Activated CD8-positive, alpha-beta memory T cell treated with anti-CD3 and anti-CD28 coated beads, Interleukin-2, amount 50 U/mL, for 48 hours (primary cell): ENCODE results near the gene FCRLB.
"Not testable (repeated sequence)": the region's sequence is repeated elsewhere in the genome, so short reads cannot be mapped to it uniquely, and the experiment has no call there.

Experiments used
- DNase-seq: peaks from one replicate; pipeline ENCODE4 v3.0.0-alpha.2; 2020

Gene FCRLB

DNA sequence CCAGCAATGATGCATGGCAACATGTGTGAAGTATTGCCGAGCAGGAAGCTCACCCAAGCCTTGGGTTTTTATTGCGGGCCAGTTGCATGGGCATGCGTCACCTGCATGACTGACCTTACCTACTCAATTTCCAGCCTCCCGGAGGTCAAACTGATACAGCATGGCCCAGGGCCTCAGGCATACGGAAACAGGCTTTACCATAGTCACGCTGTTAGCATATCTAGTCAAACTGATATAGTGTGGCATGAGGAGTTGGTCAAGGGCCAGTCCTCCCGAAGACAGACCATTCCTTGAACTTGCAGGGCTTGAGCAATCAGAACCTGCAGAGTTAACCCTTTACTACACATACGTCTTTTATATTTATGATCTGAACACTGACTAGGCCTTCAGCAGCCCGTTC, 21.9 kb downstream of the FCRLB start:
- DNase-seq: no peak

DNA sequence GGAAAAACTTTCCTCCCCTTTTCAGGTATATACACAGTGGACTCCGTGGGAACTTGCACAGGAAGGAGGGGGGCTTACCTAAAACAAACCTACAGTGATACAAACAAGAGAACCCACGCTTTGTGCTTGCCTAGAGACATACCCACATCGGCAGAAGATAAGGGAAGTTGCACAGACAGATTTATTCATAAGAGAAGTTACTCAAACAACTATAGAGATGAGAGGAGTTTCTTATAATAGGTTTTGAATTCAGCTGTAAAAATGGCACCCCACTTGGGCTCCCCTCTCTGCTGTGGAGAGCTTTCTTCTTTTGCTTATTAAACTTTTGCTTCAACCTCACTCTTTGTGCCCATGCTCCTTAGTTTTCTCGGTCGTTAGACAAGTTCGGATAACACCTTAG, 26.5 kb downstream of the FCRLB start:
- DNase-seq: no peak

- peak; percentile 91 for DNase-seq
Measured at GRCh38 chr1:161749509-161750407, 28.4 kb downstream of the FCRLB start, which contains the start of gene DUSP12. Gene DUSP12 (plus strand): TSS chr1:161749786. CDS start chr1:161749802, 16 bp downstream.

GRCh38 chr1:161763522-161764098, 42.3 kb downstream of the FCRLB start:
- DNase-seq: no peak

DNA sequence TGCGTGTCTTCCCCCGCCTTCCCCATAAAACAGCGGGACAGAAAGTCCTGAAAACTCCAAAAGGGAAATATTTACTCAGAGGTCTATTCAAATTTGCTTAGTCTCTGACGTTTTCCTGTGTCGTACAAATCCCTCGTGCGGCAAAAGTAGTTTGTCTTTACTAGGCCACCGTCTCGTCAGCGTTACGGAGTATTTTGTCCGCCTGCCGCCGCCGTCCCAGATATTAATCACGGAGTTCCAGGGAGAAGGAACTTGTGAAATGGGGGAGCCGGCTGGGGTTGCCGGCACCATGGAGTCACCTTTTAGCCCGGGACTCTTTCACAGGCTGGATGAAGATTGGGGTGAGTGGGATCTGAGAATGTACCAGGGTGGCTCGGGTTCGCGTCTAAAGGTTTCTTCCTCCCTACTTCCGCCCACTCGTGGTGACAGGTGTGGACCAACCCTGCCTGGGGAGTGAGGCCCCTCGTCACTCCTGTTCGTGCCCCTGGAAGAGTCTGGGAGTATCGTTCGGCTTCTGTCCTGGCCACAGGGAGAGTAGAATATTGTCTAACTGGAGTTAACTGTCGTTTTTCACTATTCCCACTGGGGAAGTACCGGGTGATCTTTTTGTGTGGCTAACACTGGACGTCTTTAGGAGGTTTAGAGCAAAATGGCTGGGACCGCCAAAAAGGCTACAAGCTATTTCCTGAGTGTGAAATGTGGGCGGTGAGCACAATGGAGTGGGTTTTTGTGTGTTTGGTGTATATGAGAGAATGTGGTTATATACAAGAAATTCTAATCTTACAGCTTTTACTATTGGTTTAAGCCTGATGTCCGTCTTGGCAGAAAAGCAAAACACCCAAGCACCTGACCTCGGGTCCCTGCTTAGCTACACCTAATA, 45.0 kb downstream of the FCRLB start, which contains the start of gene ATF6:
TSS of gene ATF6 (plus strand) at position 219 of the 880 bp plus-strand sequence. CDS start at position 260, 41 bp downstream.
- peak; percentile 86 for DNase-seq

GRCh38 chr1:161768461-161768860, 47.1 kb downstream of the FCRLB start:
- DNase-seq: no peak

GRCh38 chr1:161768986-161769672, 47.8 kb downstream of the FCRLB start:
- DNase-seq: no peak

DNA sequence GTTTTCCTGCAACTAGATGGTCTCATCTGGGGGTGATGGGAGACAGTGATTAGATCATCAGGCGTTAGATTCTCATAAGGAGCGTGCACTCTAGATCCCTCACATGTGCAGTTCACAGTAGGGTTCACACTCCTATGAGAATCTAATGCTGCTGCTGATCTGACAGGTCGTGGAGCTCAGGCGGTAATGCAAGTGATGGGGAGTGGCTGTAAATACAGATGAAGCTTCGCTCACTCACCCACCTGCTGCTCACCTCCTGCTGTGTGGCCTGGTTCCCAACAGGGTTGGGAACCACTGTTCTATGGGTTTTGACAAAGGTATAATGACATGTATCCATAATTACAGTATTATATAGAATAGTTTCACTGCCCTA, 48.3 kb downstream of the FCRLB start:
- DNase-seq: not testable (repeated sequence)

DNA sequence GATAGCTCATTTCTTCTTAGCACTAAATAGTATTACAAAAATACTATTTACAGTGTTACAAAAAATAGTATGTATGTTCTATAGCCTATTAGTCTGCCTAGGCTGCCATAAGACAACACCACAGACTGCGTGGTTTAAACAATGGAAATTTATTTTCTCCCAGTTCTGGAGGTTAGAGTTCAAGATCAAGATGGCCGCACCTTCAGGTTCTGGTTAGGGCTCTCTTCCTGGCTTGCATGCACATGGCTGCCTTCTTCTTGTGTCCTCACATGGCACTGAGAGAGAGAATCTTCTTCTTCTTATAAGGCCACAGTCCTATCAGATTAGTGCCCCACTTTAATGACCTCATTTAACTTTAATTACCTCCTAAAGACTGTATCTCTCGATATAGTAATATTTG, 48.9 kb downstream of the FCRLB start:
- no peak for DNase-seq

DNA sequence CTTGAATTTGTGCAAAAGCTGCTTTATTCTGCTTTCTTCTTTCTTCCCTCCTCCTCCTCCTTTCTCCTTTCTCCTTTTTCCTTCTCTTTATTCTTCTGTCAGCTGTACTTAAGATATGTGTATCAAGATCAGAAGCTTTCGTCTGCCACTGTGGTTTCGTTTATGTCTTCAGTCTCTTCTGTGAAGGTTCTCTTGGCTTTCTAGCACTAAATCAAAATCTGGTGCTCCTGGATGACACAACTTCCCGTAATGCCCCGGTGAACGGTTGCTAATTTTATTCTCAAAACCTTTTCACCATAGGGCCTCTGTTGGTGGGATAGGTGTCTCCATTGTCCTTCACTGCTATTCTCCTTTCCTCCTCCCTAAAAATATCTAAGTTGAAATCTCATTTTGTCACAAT, 49.8 kb downstream of the FCRLB start:
- DNase-seq: no peak

DNA sequence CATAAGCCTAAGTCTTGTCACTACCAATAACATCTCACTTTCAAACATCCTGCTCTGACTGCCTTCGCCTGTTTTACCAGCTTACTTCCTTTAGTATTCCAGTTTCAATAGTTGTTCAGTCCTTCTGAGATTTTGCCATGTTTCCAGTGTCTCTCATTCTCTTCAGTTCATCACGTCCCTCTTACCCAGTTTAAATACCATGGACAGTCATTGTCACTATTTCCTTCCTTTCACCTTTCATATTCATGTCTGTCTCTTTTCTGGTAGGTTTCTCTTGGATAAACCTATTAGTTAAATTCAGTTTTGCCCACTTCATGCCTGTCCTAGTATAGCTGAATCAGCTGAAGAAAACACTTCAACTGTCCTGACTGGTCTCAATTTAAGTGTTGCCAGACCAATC, 50.6 kb downstream of the FCRLB start:
- no peak for DNase-seq

DNA sequence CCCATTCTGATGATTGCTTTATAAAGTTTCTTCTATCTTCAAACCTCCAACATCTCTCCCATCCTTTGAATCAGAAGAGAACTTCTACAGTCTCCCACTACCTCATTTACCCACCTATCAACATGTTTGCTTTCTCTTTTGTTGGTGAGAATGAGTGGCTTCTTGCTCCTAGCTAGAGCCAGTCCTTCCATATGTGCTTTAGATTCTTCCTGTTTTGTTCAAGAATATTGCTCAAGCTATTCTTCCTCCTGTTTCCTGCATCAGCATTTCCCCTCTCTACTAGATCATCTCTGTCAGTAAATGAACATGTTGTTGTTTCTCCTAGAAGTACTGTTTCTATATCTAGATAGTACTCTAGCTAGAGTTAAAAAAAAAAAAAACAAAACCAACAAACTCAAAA, 51.1 kb downstream of the FCRLB start:
- DNase-seq: no peak

GRCh38 chr1:161773791-161774190, 52.4 kb downstream of the FCRLB start:
- DNase-seq: no peak

GRCh38 chr1:161777261-161777660, 55.9 kb downstream of the FCRLB start:
- DNase-seq: no peak
